Measurements from ENCODE around the gene KLHL13.
A peak's percentile ranks its signal among the peaks of the same experiment; 100 is the strongest.

The KLHL13 gene

GRCh38 chrX:117895418-117895817 lies 221.2 kb downstream of the KLHL13 start:
- Histone ChIP-seq H4K20me1 (ENCODE audit: insufficient read depth) (no peaks in the 10 kb centered on the region), H3K4me2 (peak overlapping the region; percentile 80), H3K4me3 (IDR thresholded peaks at IDR 0.05; ENCODE audit: insufficient read depth, low read depth, low read length) (no peak overlapping the region), H3K79me2 (ENCODE audit: insufficient read depth, low read depth) (no peaks in the 10 kb centered on the region), H3K4me1 (ENCODE audit: low read depth, poor library complexity, severe bottlenecking) (peaks cover 37% of the 10 kb centered on the region), H3K9ac (no peak overlapping the region), H2AFZ (ENCODE audit: low read depth) (no peak overlapping the region), H3K36me3 (ENCODE audit: insufficient read depth) (no peaks in the 10 kb centered on the region), H3K27ac (no peak overlapping the region), H3K27me3 (ENCODE audit: insufficient read depth, low read depth) (no peaks in the 10 kb centered on the region; the same call in 1 of the 2 replicates)
- TF ChIP-seq, protein P1, sequence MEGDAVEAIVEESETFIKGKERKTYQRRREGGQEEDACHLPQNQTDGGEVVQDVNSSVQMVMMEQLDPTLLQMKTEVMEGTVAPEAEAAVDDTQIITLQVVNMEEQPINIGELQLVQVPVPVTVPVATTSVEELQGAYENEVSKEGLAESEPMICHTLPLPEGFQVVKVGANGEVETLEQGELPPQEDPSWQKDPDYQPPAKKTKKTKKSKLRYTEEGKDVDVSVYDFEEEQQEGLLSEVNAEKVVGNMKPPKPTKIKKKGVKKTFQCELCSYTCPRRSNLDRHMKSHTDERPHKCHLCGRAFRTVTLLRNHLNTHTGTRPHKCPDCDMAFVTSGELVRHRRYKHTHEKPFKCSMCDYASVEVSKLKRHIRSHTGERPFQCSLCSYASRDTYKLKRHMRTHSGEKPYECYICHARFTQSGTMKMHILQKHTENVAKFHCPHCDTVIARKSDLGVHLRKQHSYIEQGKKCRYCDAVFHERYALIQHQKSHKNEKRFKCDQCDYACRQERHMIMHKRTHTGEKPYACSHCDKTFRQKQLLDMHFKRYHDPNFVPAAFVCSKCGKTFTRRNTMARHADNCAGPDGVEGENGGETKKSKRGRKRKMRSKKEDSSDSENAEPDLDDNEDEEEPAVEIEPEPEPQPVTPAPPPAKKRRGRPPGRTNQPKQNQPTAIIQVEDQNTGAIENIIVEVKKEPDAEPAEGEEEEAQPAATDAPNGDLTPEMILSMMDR (conservative IDR thresholded peaks at IDR 0.05; ENCODE audit: low read depth, low read length): no peak

GRCh38 chrX:117892469-117892868 lies 224.1 kb downstream of the KLHL13 start:
- Histone ChIP-seq H3K4me1 (ENCODE audit: low read depth, poor library complexity, severe bottlenecking) (peaks cover 37% of the 10 kb centered on the region), H3K79me2 (ENCODE audit: insufficient read depth, low read depth) (no peaks in the 10 kb centered on the region), H3K27me3 (ENCODE audit: insufficient read depth, low read depth) (no peaks in the 10 kb centered on the region; the same call in 1 of the 2 replicates), H3K4me2 (no peak overlapping the region), H3K9ac (no peak overlapping the region), H3K27ac (no peak overlapping the region), H4K20me1 (ENCODE audit: insufficient read depth) (no peaks in the 10 kb centered on the region), H2AFZ (ENCODE audit: low read depth) (no peak overlapping the region), H3K36me3 (ENCODE audit: insufficient read depth) (no peaks in the 10 kb centered on the region), H3K4me3 (IDR thresholded peaks at IDR 0.05; ENCODE audit: insufficient read depth, low read depth, low read length) (no peak overlapping the region)
- TF ChIP-seq, protein P1 (conservative IDR thresholded peaks at IDR 0.05; ENCODE audit: low read depth, low read length): no peak

DNA sequence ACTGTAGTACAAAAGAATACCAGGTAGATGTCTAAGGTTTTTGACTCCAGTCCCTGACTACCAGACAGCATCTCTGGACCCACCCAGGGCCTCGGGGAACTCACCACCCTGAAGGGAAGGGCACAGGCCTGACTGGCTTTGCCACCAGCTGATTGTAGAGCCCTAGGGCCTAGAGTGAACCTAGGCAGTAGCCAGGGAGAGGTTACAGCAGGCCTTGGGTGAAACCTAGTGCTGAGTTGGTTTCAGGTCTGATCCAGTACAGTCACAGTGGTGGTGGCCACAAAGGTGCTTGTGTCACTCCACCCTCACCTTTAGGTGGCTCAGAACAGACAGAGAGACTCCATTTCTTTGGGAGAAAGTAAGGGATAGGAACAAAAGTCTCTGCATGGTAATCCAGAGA lies 244.8 kb downstream of the KLHL13 start:
- H3K36me3 ChIP-seq (ENCODE audit: insufficient read depth): no peaks in the 10 kb centered on the region
- H3K4me2 ChIP-seq: no peak overlapping the region
- TF ChIP-seq, protein P1 (conservative IDR thresholded peaks at IDR 0.05; ENCODE audit: low read depth, low read length): no peak
- H3K9ac ChIP-seq: no peak overlapping the region
- H4K20me1 ChIP-seq (ENCODE audit: insufficient read depth): no peaks in the 10 kb centered on the region
- H3K27me3 ChIP-seq (ENCODE audit: insufficient read depth, low read depth): no peaks in the 10 kb centered on the region
- H3K4me3 ChIP-seq (IDR thresholded peaks at IDR 0.05; ENCODE audit: insufficient read depth, low read depth, low read length): no peak overlapping the region
- no peaks in the 10 kb centered on the region for H3K4me1 ChIP-seq (ENCODE audit: low read depth, poor library complexity, severe bottlenecking)
- H3K27ac ChIP-seq: no peak overlapping the region
- no peaks in the 10 kb centered on the region for H3K79me2 ChIP-seq (ENCODE audit: insufficient read depth, low read depth)
- H2AFZ ChIP-seq (ENCODE audit: low read depth): no peak overlapping the region

GRCh38 chrX:117860517-117860916 lies 256.1 kb downstream of the KLHL13 start:
- Histone ChIP-seq H3K4me3 (IDR thresholded peaks at IDR 0.05; ENCODE audit: insufficient read depth, low read depth, low read length) (no peak overlapping the region), H3K9ac (no peak overlapping the region), H3K4me1 (ENCODE audit: low read depth, poor library complexity, severe bottlenecking) (no peaks in the 10 kb centered on the region), H3K4me2 (no peak overlapping the region), H3K27ac (no peak overlapping the region), H3K27me3 (ENCODE audit: insufficient read depth, low read depth) (no peaks in the 10 kb centered on the region), H2AFZ (ENCODE audit: low read depth) (no peak overlapping the region), H4K20me1 (ENCODE audit: insufficient read depth) (no peaks in the 10 kb centered on the region), H3K79me2 (ENCODE audit: insufficient read depth, low read depth) (no peaks in the 10 kb centered on the region), H3K36me3 (ENCODE audit: insufficient read depth) (no peaks in the 10 kb centered on the region)
- TF ChIP-seq, protein P1 (conservative IDR thresholded peaks at IDR 0.05; ENCODE audit: low read depth, low read length): no peak
